Lower leg skin (tissue), 4 donors: ENCODE results near the gene ABCB7. TPM values are rescaled to one million over a fixed set of nuclear protein-coding genes. Genes with fewer than 3 reads are reported as not detected.

ENCODE experiments used
- DNase-seq, 2 donors: peaks; one replicate each; pipeline ENCODE4 v3.0.0-alpha.2; 2019; ENCODE audit warnings: low spot score in 2 of 2
- H3K4me3 ChIP-seq: fragments of 200-600 bp; sonication (generic); 2 replicates; pipeline ENCODE4 v1.5.1; 2017; ENCODE audit warnings: mild to moderate bottlenecking, low read depth; ENCODE audit not compliant: poor library complexity, severe bottlenecking
- CTCF ChIP-seq, 3 donors: fragments of 450-650 bp; IDR thresholded peaks; one replicate each; pipeline ENCODE4 v1.5.1; 2016; ENCODE audit warnings: antibody characterized with exemption in 3 of 3, mild to moderate bottlenecking in 3 of 3, moderate library complexity in 2 of 3
- POLR2A ChIP-seq, 2 donors: fragments of 450-650 bp; IDR thresholded peaks; one replicate each; pipeline ENCODE4 v1.6.1; 2016 to 2017; ENCODE audit warnings: antibody characterized with exemption in 2 of 2, mild to moderate bottlenecking in 1 of 2, moderate library complexity in 1 of 2
- WGBS, 2 donors: methylation state at CpG; one replicate each; pipeline ENCODE4 v1.1.5; 2018; 5-methylcytosine and 5-hydroxymethylcytosine counted together
- intact Hi-C: fragments of 100-400 bp; cut with DNase I; formaldehyde crosslinking; loops from one replicate; pipeline ENCODE4 v1.15.0; 2023; ENCODE audit warnings: low total_unique reads
- total RNA-seq, 4 donors: library from RNA; depleted of rRNA; stranded (reverse); fragments of >200 nt; gene quantifications; one replicate each; pipeline ENCODE4 v1.1.0, GENCODE V29; 2016

Gene ABCB7
- total RNA-seq, 4 donors from 2014 or later, result 24.0 to 55.8 (median 46.3) TPM

- WGBS, 2 donors, result 3 to 34% methylated on average over 7 of the region's 7 CpGs
- H3K4me3 ChIP-seq, result no peak overlapping the region
- TF ChIP-seq CTCF (IDR thresholded peaks at IDR 0.05) (no peak), POLR2A (IDR thresholded peaks at IDR 0.05) (no peak)
- DNase-seq, result no peak
- intact Hi-C loops, result no loop called here
Measured at GRCh38 chrX:75156531-75156945, 455 bp upstream of the ABCB7 start.

- 2 to 40% methylated on average over 6 of the region's 6 CpGs for WGBS, 2 donors
- intact Hi-C loops, result no loop called here
Measured at GRCh38 chrX:75155447-75155826, 646 bp downstream of the ABCB7 start.

GRCh38 chrX:75154871-75155270 is 1.2 kb downstream of the ABCB7 start:
- 57 to 74% methylated on average over 1 of the region's 1 CpG for WGBS, 2 donors
- no peak for DNase-seq
- intact Hi-C loops, result no loop called here
- no peak for TF ChIP-seq CTCF (IDR thresholded peaks at IDR 0.05)
- TF ChIP-seq POLR2A (IDR thresholded peaks at IDR 0.05), result no peak
- H3K4me3 ChIP-seq, result no peak overlapping the region

More at GRCh38 chrX:75155447-75155826, 646 bp downstream of the ABCB7 start:
- no peak for DNase-seq
- H3K4me3 ChIP-seq, result peak overlapping the region; percentile 68
- no peak for TF ChIP-seq POLR2A (IDR thresholded peaks at IDR 0.05)

- no peak for DNase-seq
- intact Hi-C loops, result no loop called here
- WGBS, 2 donors, result 45 to 48% methylated on average over 3 of the region's 3 CpGs
- TF ChIP-seq CTCF (IDR thresholded peaks at IDR 0.05), result no peak
- no peak overlapping the region for H3K4me3 ChIP-seq
Measured at GRCh38 chrX:75151827-75152592, 4.1 kb downstream of the ABCB7 start.

GRCh38 chrX:75149654-75150053 is 6.4 kb downstream of the ABCB7 start:
- WGBS, 2 donors, result 71 to 90% methylated on average over 1 of the region's 1 CpG
- DNase-seq, result no peak
- H3K4me3 ChIP-seq, result no peak overlapping the region
- no peak for TF ChIP-seq CTCF (IDR thresholded peaks at IDR 0.05)
- TF ChIP-seq POLR2A (IDR thresholded peaks at IDR 0.05), result no peak
- intact Hi-C loops, result no loop called here

- 65 to 83% methylated on average over 5 of the region's 5 CpGs for WGBS, 2 donors
- no peak overlapping the region for H3K4me3 ChIP-seq
- TF ChIP-seq POLR2A (IDR thresholded peaks at IDR 0.05), result no peak
- TF ChIP-seq CTCF (IDR thresholded peaks at IDR 0.05), result no peak
- intact Hi-C loops, result no loop called here
- no peak for DNase-seq
Measured at GRCh38 chrX:75132672-75133071, 23.4 kb downstream of the ABCB7 start.
